Measurements from ENCODE around the gene P2RY6.

P2RY6 gene

GRCh38 chr11:73308003-73308960 lies 36.1 kb downstream of the P2RY6 start, which contains the start of gene ARHGEF17:
ARHGEF17 (plus strand) TSS chr11:73308276; CDS start chr11:73308639, 363 bp downstream.
- TF ChIP-seq CEBPB (IDR thresholded peaks at IDR 0.05) (no peak), YY1 (IDR thresholded peaks at IDR 0.05; ENCODE audit: low read depth) (peak; percentile 60), RAD21 (IDR thresholded peaks at IDR 0.05; ENCODE audit: low read depth) (no peak), EP300 (IDR thresholded peaks at IDR 0.05; ENCODE audit: borderline replicate concordance) (no peak), FOXM1 (IDR thresholded peaks at IDR 0.05; ENCODE audit: borderline replicate concordance, low read depth) (no peak), TAF1 (IDR thresholded peaks at IDR 0.05; ENCODE audit: low read depth) (peak; percentile 57; the same call in 1 of the 2 replicates), EGR1 (IDR thresholded peaks at IDR 0.05) (peak; percentile 90), TCF12 (IDR thresholded peaks at IDR 0.05; ENCODE audit: low read depth) (peak; percentile 20; the same call in 1 of the 2 replicates), NFIC (IDR thresholded peaks at IDR 0.05) (peak; percentile 35; the same call in 1 of the 2 replicates)
- TF ChIP-seq, protein P1, sequence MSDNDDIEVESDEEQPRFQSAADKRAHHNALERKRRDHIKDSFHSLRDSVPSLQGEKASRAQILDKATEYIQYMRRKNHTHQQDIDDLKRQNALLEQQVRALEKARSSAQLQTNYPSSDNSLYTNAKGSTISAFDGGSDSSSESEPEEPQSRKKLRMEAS (IDR thresholded peaks at IDR 0.05): peak; percentile 74
- TF ChIP-seq, protein P2, sequence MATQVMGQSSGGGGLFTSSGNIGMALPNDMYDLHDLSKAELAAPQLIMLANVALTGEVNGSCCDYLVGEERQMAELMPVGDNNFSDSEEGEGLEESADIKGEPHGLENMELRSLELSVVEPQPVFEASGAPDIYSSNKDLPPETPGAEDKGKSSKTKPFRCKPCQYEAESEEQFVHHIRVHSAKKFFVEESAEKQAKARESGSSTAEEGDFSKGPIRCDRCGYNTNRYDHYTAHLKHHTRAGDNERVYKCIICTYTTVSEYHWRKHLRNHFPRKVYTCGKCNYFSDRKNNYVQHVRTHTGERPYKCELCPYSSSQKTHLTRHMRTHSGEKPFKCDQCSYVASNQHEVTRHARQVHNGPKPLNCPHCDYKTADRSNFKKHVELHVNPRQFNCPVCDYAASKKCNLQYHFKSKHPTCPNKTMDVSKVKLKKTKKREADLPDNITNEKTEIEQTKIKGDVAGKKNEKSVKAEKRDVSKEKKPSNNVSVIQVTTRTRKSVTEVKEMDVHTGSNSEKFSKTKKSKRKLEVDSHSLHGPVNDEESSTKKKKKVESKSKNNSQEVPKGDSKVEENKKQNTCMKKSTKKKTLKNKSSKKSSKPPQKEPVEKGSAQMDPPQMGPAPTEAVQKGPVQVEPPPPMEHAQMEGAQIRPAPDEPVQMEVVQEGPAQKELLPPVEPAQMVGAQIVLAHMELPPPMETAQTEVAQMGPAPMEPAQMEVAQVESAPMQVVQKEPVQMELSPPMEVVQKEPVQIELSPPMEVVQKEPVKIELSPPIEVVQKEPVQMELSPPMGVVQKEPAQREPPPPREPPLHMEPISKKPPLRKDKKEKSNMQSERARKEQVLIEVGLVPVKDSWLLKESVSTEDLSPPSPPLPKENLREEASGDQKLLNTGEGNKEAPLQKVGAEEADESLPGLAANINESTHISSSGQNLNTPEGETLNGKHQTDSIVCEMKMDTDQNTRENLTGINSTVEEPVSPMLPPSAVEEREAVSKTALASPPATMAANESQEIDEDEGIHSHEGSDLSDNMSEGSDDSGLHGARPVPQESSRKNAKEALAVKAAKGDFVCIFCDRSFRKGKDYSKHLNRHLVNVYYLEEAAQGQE (IDR thresholded peaks at IDR 0.05; ENCODE audit: low read depth): no peak

GRCh38 chr11:73308961-73309919 lies 37.1 kb downstream of the P2RY6 start:
- TF ChIP-seq, protein P2 (IDR thresholded peaks at IDR 0.05; ENCODE audit: low read depth): no peak
- TF ChIP-seq, protein P1 (IDR thresholded peaks at IDR 0.05): peak; percentile 45
- no peak for TF ChIP-seq RAD21 (IDR thresholded peaks at IDR 0.05; ENCODE audit: low read depth)
- TF ChIP-seq CREB1 (IDR thresholded peaks at IDR 0.05; ENCODE audit: low read depth): no peak
- peak; percentile 54; the same call in 1 of the 2 replicates for TF ChIP-seq TCF12 (IDR thresholded peaks at IDR 0.05; ENCODE audit: low read depth)
- no peak for TF ChIP-seq FOXM1 (IDR thresholded peaks at IDR 0.05; ENCODE audit: borderline replicate concordance, low read depth)
- peak; percentile 99 for TF ChIP-seq TEAD4 (IDR thresholded peaks at IDR 0.05)
- TF ChIP-seq NFIC (IDR thresholded peaks at IDR 0.05): peak; percentile 67
- TF ChIP-seq CEBPB (IDR thresholded peaks at IDR 0.05): no peak
- TF ChIP-seq EGR1 (IDR thresholded peaks at IDR 0.05): 0 out of 2 replicates have a peak, but pooled peaks have one; percentile 16
- TF ChIP-seq YY1 (IDR thresholded peaks at IDR 0.05; ENCODE audit: low read depth): no peak
- TF ChIP-seq EP300 (IDR thresholded peaks at IDR 0.05; ENCODE audit: borderline replicate concordance): peak; percentile 48
- TF ChIP-seq TAF1 (IDR thresholded peaks at IDR 0.05; ENCODE audit: low read depth): peak; percentile 60
- TF ChIP-seq USF1 (IDR thresholded peaks at IDR 0.05): no peak
- TF ChIP-seq ZBTB7A (IDR thresholded peaks at IDR 0.05; ENCODE audit: low read depth): no peak

GRCh38 chr11:73310076-73310475 lies 37.9 kb downstream of the P2RY6 start:
- TF ChIP-seq EP300 (IDR thresholded peaks at IDR 0.05; ENCODE audit: borderline replicate concordance) (no peak), NFIC (IDR thresholded peaks at IDR 0.05) (no peak), CEBPB (IDR thresholded peaks at IDR 0.05) (no peak)
- TF ChIP-seq, protein P2 (IDR thresholded peaks at IDR 0.05; ENCODE audit: low read depth): no peak

Data from Ishikawa (cell line).